NCI-H446 treated with DMSO at 0.1 percent for 48 hours (cell line): ENCODE results near the gene CD248.
"Not testable (repeated sequence)": the region's sequence is repeated elsewhere in the genome, so short reads cannot be mapped to it uniquely, and the experiment has no call there.

Experiments
- DNase-seq: peaks from one replicate; lab custom pipeline; 2025; lab: John Stamatoyannopoulos, UW

Gene CD248

GRCh38 chr11:66328302-66329144 lies 11.7 kb upstream of the CD248 start:
- peak; percentile 31 for DNase-seq

GRCh38 chr11:66328031-66328301 lies 11.1 kb upstream of the CD248 start:
- no peak for DNase-seq

- DNase-seq, result no peak
Observed at GRCh38 chr11:66327171-66328030, 10.6 kb upstream of the CD248 start.

GRCh38 chr11:66326261-66327111 lies 9.6 kb upstream of the CD248 start:
- no peak for DNase-seq

GRCh38 chr11:66325263-66325671 lies 8.4 kb upstream of the CD248 start:
- no peak for DNase-seq

- no peak for DNase-seq
Observed at GRCh38 chr11:66324664-66325063, 7.8 kb upstream of the CD248 start.

- DNase-seq, result no peak
Observed at GRCh38 chr11:66323684-66324083, 6.8 kb upstream of the CD248 start.

- no peak for DNase-seq
Observed at GRCh38 chr11:66322732-66323427, 6.0 kb upstream of the CD248 start.

- no peak for DNase-seq
Observed at GRCh38 chr11:66321606-66322005, 4.8 kb upstream of the CD248 start.

- not testable (repeated sequence) for DNase-seq
Observed at GRCh38 chr11:66320748-66321147, 3.9 kb upstream of the CD248 start.

GRCh38 chr11:66320289-66320688 lies 3.4 kb upstream of the CD248 start:
- not testable (repeated sequence) for DNase-seq

- DNase-seq, result no peak
Observed at GRCh38 chr11:66318600-66318970, 1.7 kb upstream of the CD248 start.

- no peak for DNase-seq
Observed at GRCh38 chr11:66317723-66318599, 1.1 kb upstream of the CD248 start.

GRCh38 chr11:66317322-66317722 lies 478 bp upstream of the CD248 start:
- DNase-seq, result no peak

- no peak for DNase-seq
Observed at GRCh38 chr11:66315921-66316811, 678 bp downstream of the CD248 start.

GRCh38 chr11:66315498-66315885 lies 1.4 kb downstream of the CD248 start:
- no peak for DNase-seq

- no peak for DNase-seq
Observed at GRCh38 chr11:66314561-66315497, 2.0 kb downstream of the CD248 start.

- DNase-seq, result no peak
Observed at GRCh38 chr11:66314186-66314501, 2.7 kb downstream of the CD248 start.
